ENCODE data around the gene STX11. TPM values are rescaled to one million over a fixed set of nuclear protein-coding genes. Genes with fewer than 3 reads are reported as not detected.

The STX11 gene
- total and polyA plus RNA-seq, 2 of the 13 experiments (the other 11 are each of a cell fraction or from before 2014, with no cell fraction given): 0.03 TPM; not detected in 1

DNA sequence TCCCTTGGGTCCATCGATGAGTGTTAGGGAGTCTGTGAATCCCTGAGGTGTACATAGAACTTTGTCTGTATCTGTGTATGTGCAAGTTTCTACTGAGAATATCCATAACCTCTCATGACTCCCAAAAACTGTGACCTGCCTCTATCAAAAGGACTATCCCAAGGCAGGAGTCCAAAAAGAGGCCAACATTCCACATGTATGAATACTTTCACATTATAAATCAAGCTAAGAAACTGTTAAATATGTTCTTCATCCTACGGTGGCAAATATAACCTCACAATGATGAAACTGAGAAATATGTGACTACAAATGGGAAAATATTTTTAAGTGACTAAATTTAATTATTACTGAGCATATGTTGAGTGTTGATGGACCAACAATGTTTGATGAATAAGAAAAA, 16.1 kb upstream of the STX11 start (continued):
- TF ChIP-seq RERE (CRISPR knock-in tag; IDR thresholded peaks at IDR 0.05; ENCODE audit: low read depth): no peak

DNA sequence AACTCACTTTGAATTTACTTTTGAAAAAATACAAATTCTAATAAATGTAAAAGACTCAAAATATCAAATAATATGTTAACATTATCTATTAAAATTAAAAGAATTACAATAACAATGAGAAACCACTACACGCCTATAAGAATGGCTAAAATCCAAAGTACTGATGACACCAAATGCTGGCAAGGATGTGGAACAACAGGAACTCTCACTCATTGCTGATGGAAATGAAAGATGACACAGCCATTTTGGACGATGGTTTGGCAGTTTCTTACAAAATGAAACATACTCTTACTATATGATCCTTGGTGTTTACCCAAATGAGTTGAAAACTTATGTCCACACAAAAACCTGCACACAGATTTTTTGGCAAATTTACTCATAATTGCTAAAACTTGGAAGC, 15.6 kb upstream of the STX11 start:
- DNase-seq (ENCODE audit: low spot score) (no peak), ATAC-seq (no peak), FAIRE-seq (no peak)
- no peak overlapping the region for H2AFZ ChIP-seq (ENCODE audit: low read length)
- no peaks in the 10 kb centered on the region for H3K79me2 ChIP-seq (ENCODE audit: insufficient read depth, low read length)
- CTCF ChIA-PET (ENCODE audit: low intra/inter-chr PET ratio, low total read pairs): no interaction called here
- H3K4me3 ChIP-seq (replicated peaks in 1 of 3; ENCODE audit: insufficient read depth in 1 of 3, low read depth in 2 of 3, low read length in 3 of 3): no peak overlapping the region
- 36% methylated on average over 2 of the region's 2 CpGs for WGBS (ENCODE audit: low lambda C conversion rate)
- TF ChIP-seq PHF5A (CRISPR knock-in tag; IDR thresholded peaks at IDR 0.05; ENCODE audit: low read depth, unreplicated experiment) (no peak), ZNF7 (CRISPR knock-in tag; IDR thresholded peaks at IDR 0.05) (peak; percentile 85)
- no peaks in the 10 kb centered on the region for H3K4me1 ChIP-seq (ENCODE audit: insufficient read depth, low read length)
- H3K36me3 ChIP-seq (replicated peaks in 1 of 2; ENCODE audit: control insufficient read depth in 1 of 2, insufficient read depth in 2 of 2, low read length in 2 of 2): no peaks in the 10 kb centered on the region
- H3K9me3 ChIP-seq (ENCODE audit: low read length): no peaks in the 10 kb centered on the region
- H3K27me3 ChIP-seq (ENCODE audit: control insufficient read depth in 1 of 2, insufficient read depth in 2 of 2, low read length in 2 of 2): 0 out of 5 replicates have a peak, but pooled peaks cover 0 to under 1% of the 10 kb centered on the region in 2 experiments
- H4K20me1 ChIP-seq (ENCODE audit: insufficient read depth, low read length): no peaks in the 10 kb centered on the region
- H3K27ac ChIP-seq (ENCODE audit: extremely low read length, insufficient read depth, low read length): no peak overlapping the region
- no peak overlapping the region for H3K9ac ChIP-seq (ENCODE audit: insufficient read depth, low read depth, low read length)
- no peak overlapping the region for H3K4me2 ChIP-seq (ENCODE audit: low read depth, low read length)
- POLR2A ChIA-PET: no interaction called here
- in situ Hi-C loops (cut with HindIII; ENCODE audit: extremely low pct_ligation_motif_present, low pct_unique_long_range_greater_than_20kb): no loop called here
- BruUV-seq (replicated peaks): no TSS peak
- intact Hi-C loops (cut with micrococcal nuclease; ENCODE audit: unreplicated experiment): no loop called here

Data from HepG2 (cell line).